Measurements from ENCODE around the gene MIGA2. TPM values are rescaled to one million over a fixed set of nuclear protein-coding genes. Genes with fewer than 3 reads are reported as not detected.

The MIGA2 gene
- total RNA-seq, 1 experiment from 2014 or later = 23.7 TPM

- intact Hi-C loops (cut with micrococcal nuclease) = no loop called here
- Histone ChIP-seq H3K27ac (ENCODE audit: low read depth, low read length) (no peak overlapping the region), H3K4me3 (replicated peaks in 1 of 2; ENCODE audit: low read depth in 1 of 2, low read length in 2 of 2) (no peak overlapping the region), H3K79me2 (ENCODE audit: insufficient read depth, low read length) (peaks cover 13% of the 10 kb centered on the region), H3K27me3 (ENCODE audit: insufficient read depth, low read length) (no peaks in the 10 kb centered on the region), H3K4me2 (ENCODE audit: low read length) (no peak overlapping the region), H3K4me1 (ENCODE audit: control insufficient read depth in 1 of 2, insufficient read depth in 2 of 2, low read length in 2 of 2) (peaks cover 14 to 27% of the 10 kb centered on the region in 2 experiments; a peak in 3 of 4 replicates), H3K9me3 (ENCODE audit: control insufficient read depth in 1 of 2, insufficient read depth in 1 of 2, low read depth in 1 of 2, low read length in 2 of 2) (no peaks in the 10 kb centered on the region), H4K20me1 (ENCODE audit: insufficient read depth) (no peaks in the 10 kb centered on the region; the same call in 1 of the 2 replicates), H2AFZ (ENCODE audit: low read depth, low read length, poor library complexity, severe bottlenecking) (no peak overlapping the region), H3K9ac (ENCODE audit: low read length) (no peak overlapping the region), H3K36me3 (ENCODE audit: control insufficient read depth in 1 of 2, insufficient read depth in 2 of 2, low read length in 2 of 2) (no peaks in the 10 kb centered on the region), H3K9me2 (ENCODE audit: insufficient read depth) (no peaks in the 10 kb centered on the region)
- BruUV-seq (replicated peaks) = no TSS peak
- RAD21 ChIA-PET (ENCODE audit: low non-redundant PET in 1 of 2, low total read pairs in 2 of 2, uncharacterized antibody in 2 of 2, unreplicated experiment in 2 of 2) = no interaction called here
- DNase-seq (ENCODE audit: low read depth, low spot score) (no peak), ATAC-seq (no peak)
- POLR2A ChIA-PET = interaction anchor here (0.6 kb wide), 1 partner anchor 736 kb away, joined by 4 read pairs; no protein-coding TSS in a partner anchor
- TF ChIP-seq ZFX (IDR thresholded peaks at IDR 0.05) (no peak), ELF1 (IDR thresholded peaks at IDR 0.05; ENCODE audit: borderline replicate concordance, low read depth) (no peak), CBX3 (IDR thresholded peaks at IDR 0.05; ENCODE audit: low read depth) (no peak), EGR1 (IDR thresholded peaks at IDR 0.05; ENCODE audit: low read depth) (no peak), SRF (IDR thresholded peaks at IDR 0.05; ENCODE audit: low read depth) (no peak), JUND (IDR thresholded peaks at IDR 0.05) (no peak), ZNF274 (IDR thresholded peaks at IDR 0.05; ENCODE audit: low read depth, low read length) (no peak), EZH2phosphoT487 (IDR thresholded peaks at IDR 0.05; ENCODE audit: borderline replicate concordance) (no peak), FOSL1 (IDR thresholded peaks at IDR 0.05; ENCODE audit: low read depth) (no peak), TCF7L2 (IDR thresholded peaks at IDR 0.05; ENCODE audit: borderline replicate concordance, extremely low read depth, insufficient read depth, insufficient read length) (no peak), CEBPB (IDR thresholded peaks at IDR 0.05; ENCODE audit: low read depth) (no peak), POLR2AphosphoS5 (IDR thresholded peaks at IDR 0.05; ENCODE audit: low read depth, low read length) (no peak), POLR2A (IDR thresholded peaks at IDR 0.05; ENCODE audit: borderline replicate concordance, extremely low read depth, insufficient read depth, insufficient read length) (no peak), SIN3A (IDR thresholded peaks at IDR 0.05; ENCODE audit: low read depth) (no peak), EZH2 (IDR thresholded peaks at IDR 0.05) (no peak)
- TF ChIP-seq, protein P1, sequence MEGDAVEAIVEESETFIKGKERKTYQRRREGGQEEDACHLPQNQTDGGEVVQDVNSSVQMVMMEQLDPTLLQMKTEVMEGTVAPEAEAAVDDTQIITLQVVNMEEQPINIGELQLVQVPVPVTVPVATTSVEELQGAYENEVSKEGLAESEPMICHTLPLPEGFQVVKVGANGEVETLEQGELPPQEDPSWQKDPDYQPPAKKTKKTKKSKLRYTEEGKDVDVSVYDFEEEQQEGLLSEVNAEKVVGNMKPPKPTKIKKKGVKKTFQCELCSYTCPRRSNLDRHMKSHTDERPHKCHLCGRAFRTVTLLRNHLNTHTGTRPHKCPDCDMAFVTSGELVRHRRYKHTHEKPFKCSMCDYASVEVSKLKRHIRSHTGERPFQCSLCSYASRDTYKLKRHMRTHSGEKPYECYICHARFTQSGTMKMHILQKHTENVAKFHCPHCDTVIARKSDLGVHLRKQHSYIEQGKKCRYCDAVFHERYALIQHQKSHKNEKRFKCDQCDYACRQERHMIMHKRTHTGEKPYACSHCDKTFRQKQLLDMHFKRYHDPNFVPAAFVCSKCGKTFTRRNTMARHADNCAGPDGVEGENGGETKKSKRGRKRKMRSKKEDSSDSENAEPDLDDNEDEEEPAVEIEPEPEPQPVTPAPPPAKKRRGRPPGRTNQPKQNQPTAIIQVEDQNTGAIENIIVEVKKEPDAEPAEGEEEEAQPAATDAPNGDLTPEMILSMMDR (IDR thresholded peaks at IDR 0.05 in 2 of 3, conservative IDR thresholded peaks at IDR 0.05 in 1 of 3; ENCODE audit: borderline replicate concordance in 1 of 3, insufficient read depth in 1 of 3, low read depth in 2 of 3, low read length in 2 of 3) = no peak
- TF ChIP-seq, protein P2, sequence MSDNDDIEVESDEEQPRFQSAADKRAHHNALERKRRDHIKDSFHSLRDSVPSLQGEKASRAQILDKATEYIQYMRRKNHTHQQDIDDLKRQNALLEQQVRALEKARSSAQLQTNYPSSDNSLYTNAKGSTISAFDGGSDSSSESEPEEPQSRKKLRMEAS (IDR thresholded peaks at IDR 0.05) = no peak
- TF ChIP-seq, protein P3, sequence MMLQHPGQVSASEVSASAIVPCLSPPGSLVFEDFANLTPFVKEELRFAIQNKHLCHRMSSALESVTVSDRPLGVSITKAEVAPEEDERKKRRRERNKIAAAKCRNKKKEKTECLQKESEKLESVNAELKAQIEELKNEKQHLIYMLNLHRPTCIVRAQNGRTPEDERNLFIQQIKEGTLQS (IDR thresholded peaks at IDR 0.05) = no peak
- CTCF ChIA-PET = no interaction called here
These were observed 4.9 kb upstream of the MIGA2 start for GRCh38 chr9:129031514-129031913.
